H9 (cell line): Measurements from ENCODE around the gene LDLRAD4. TPM values are rescaled to one million over a fixed set of nuclear protein-coding genes. Genes with fewer than 3 reads are reported as not detected.

Experiments
- DNase-seq: peaks from one replicate; pipeline ENCODE4 v3.0.0-alpha.2; 2017
- H2AFZ ChIP-seq: one replicate; pipeline ENCODE4 v1.6.1; 2013; ENCODE audit warnings: mild to moderate bottlenecking, low read length, control low read depth, moderate library complexity
- H2AK5ac ChIP-seq: 2 replicates; pipeline ENCODE4 v1.6.1; 2013; ENCODE audit warnings: low read length, control low read depth, mixed read lengths; ENCODE audit not compliant: insufficient read length
- H2BK120ac ChIP-seq: one replicate; pipeline ENCODE4 v1.6.1; 2013; ENCODE audit warnings: low read depth, mild to moderate bottlenecking, low read length, control low read depth, inconsistent platforms; ENCODE audit not compliant: poor library complexity, severe bottlenecking
- H2BK12ac ChIP-seq: 2 replicates; pipeline ENCODE4 v1.6.1; 2013; ENCODE audit warnings: low read length, control low read depth, mixed read lengths, low read depth; ENCODE audit not compliant: insufficient read length
- H2BK15ac ChIP-seq: 2 replicates; pipeline ENCODE4 v1.6.1; 2013; ENCODE audit warnings: low read depth, low read length, control low read depth
- H2BK20ac ChIP-seq: one replicate; pipeline ENCODE4 v1.6.1; 2013; ENCODE audit warnings: low read depth, mild to moderate bottlenecking, low read length, control low read depth, inconsistent platforms; ENCODE audit not compliant: poor library complexity, severe bottlenecking
- H2BK5ac ChIP-seq: 2 replicates; pipeline ENCODE4 v1.6.1; 2013; ENCODE audit warnings: low read length, control low read depth, mixed read lengths; ENCODE audit not compliant: insufficient read length
- H3K14ac ChIP-seq: 2 replicates; pipeline ENCODE4 v1.6.1; 2013; ENCODE audit warnings: low read length, control low read depth; ENCODE audit not compliant: insufficient read depth
- H3K18ac ChIP-seq: 2 replicates; pipeline ENCODE4 v1.6.1; 2013; ENCODE audit warnings: low read depth, mild to moderate bottlenecking, mixed read lengths, low read length, control low read depth; ENCODE audit not compliant: insufficient read length
- H3K23ac ChIP-seq: 2 replicates; pipeline ENCODE4 v1.6.1; 2013; ENCODE audit warnings: low read length, control low read depth, mixed read lengths, low read depth; ENCODE audit not compliant: insufficient read length
- H3K23me2 ChIP-seq: 2 replicates; pipeline ENCODE4 v1.6.1; 2013; ENCODE audit warnings: low read depth, mild to moderate bottlenecking, mixed read lengths, low read length, control low read depth; ENCODE audit not compliant: insufficient read length, poor library complexity, severe bottlenecking
- H3K27ac ChIP-seq: 2 replicates; pipeline ENCODE4 v1.5.1; 2013; ENCODE audit warnings: low read length, control low read depth, mixed read lengths, low read depth; ENCODE audit not compliant: insufficient read length
- H3K27me3 ChIP-seq: 2 replicates; pipeline ENCODE4 v1.6.1; 2013; ENCODE audit warnings: low read length, control low read depth, inconsistent platforms; ENCODE audit not compliant: insufficient read depth
- H3K4ac ChIP-seq: 2 replicates; pipeline ENCODE4 v1.6.1; 2013; ENCODE audit warnings: low read depth, mild to moderate bottlenecking, control low read depth, inconsistent platforms, low read length, moderate library complexity
- H3K4me1 ChIP-seq: 2 replicates; pipeline ENCODE4 v1.6.1; 2013; ENCODE audit warnings: low read length, control low read depth, inconsistent platforms; ENCODE audit not compliant: insufficient read depth
- H3K4me2 ChIP-seq: 2 replicates; pipeline ENCODE4 v1.6.1; 2013; ENCODE audit warnings: low read length, control low read depth, mixed read lengths; ENCODE audit not compliant: insufficient read length, insufficient read depth
- H3K56ac ChIP-seq: 2 replicates; pipeline ENCODE4 v1.6.1; 2013; ENCODE audit warnings: low read depth, mild to moderate bottlenecking, mixed read lengths, low read length, control low read depth; ENCODE audit not compliant: insufficient read length
- H3K79me1 ChIP-seq: 2 replicates; pipeline ENCODE4 v1.6.1; 2013; ENCODE audit warnings: low read depth, mild to moderate bottlenecking, moderate library complexity, low read length, control low read depth, inconsistent platforms; ENCODE audit not compliant: insufficient read depth, poor library complexity, severe bottlenecking
- H3K79me2 ChIP-seq: 2 replicates; pipeline ENCODE4 v1.6.1; 2013; ENCODE audit warnings: low read length, control low read depth, inconsistent platforms; ENCODE audit not compliant: insufficient read depth
- H3K9ac ChIP-seq: 2 replicates; pipeline ENCODE4 v1.6.1; 2013; ENCODE audit warnings: low read length, control low read depth, mixed read lengths; ENCODE audit not compliant: insufficient read length; ENCODE audit errors: extremely low read depth
- H3K9me3 ChIP-seq: one replicate; pipeline ENCODE4 v1.6.1; 2013; ENCODE audit warnings: low read depth, low read length, inconsistent platforms; ENCODE audit not compliant: control insufficient read depth
- H3T11ph ChIP-seq: one replicate; pipeline ENCODE4 v1.6.1; 2013; ENCODE audit warnings: mild to moderate bottlenecking, low read length, control low read depth, inconsistent platforms
- H4K20me1 ChIP-seq: one replicate; pipeline ENCODE4 v1.6.1; 2013; ENCODE audit not compliant: control insufficient read depth, insufficient read length, insufficient read depth
- H4K5ac ChIP-seq: 2 replicates; pipeline ENCODE4 v1.6.1; 2013; ENCODE audit warnings: low read depth, mild to moderate bottlenecking, mixed read lengths, low read length, control low read depth; ENCODE audit not compliant: insufficient read length
- H4K8ac ChIP-seq: replicated peaks from 2 replicates; pipeline ENCODE4 v1.6.1; 2013; ENCODE audit warnings: low read length, control low read depth, mixed read lengths, low read depth; ENCODE audit not compliant: insufficient read length
- H4K91ac ChIP-seq: 2 replicates; pipeline ENCODE4 v1.6.1; 2013; ENCODE audit warnings: low read depth, mild to moderate bottlenecking, moderate library complexity, mixed read lengths, low read length, control low read depth; ENCODE audit not compliant: insufficient read length
- H3K27ac Mint-ChIP-seq, 3 experiments: 2 replicates in 2 of 3; 3 replicates in 1 of 3; pipeline ENCODE4 v1.8.0; 2020 to 2021; ENCODE audit warnings: mixed read lengths in 3 of 3, mild to moderate bottlenecking in 1 of 3, moderate library complexity in 1 of 3
- H3K27me3 Mint-ChIP-seq: 2 replicates; pipeline ENCODE4 v1.8.0; 2021; ENCODE audit warnings: low read depth, mild to moderate bottlenecking, moderate library complexity, mixed read lengths
- H3K36me3 Mint-ChIP-seq, 3 experiments: 2 replicates in 2 of 3; 3 replicates in 1 of 3; pipeline ENCODE4 v1.8.0; 2020 to 2021; ENCODE audit warnings: low read depth in 3 of 3, mixed read lengths in 3 of 3; ENCODE audit not compliant: insufficient read depth in 1 of 3
- H3K4me1 Mint-ChIP-seq, 2 experiments: 2 replicates each; pipeline ENCODE4 v1.8.0; 2020; ENCODE audit warnings: mixed read lengths in 2 of 2
- H3K4me3 Mint-ChIP-seq, 2 experiments: 2 replicates in 1 of 2; 3 replicates in 1 of 2; pipeline ENCODE4 v1.8.0; 2020 to 2021; ENCODE audit warnings: mild to moderate bottlenecking in 2 of 2, mixed read lengths in 2 of 2, moderate library complexity in 1 of 2
- H3K9me3 Mint-ChIP-seq, 2 experiments: 2 replicates in 1 of 2; 3 replicates in 1 of 2; pipeline ENCODE4 v1.8.0; 2020; ENCODE audit warnings: mild to moderate bottlenecking in 2 of 2, mixed read lengths in 2 of 2, moderate library complexity in 1 of 2
- WGBS: extraction: QIAGEN DNeasy Blood & Tissue Kit; methylation state at CpG from one replicate; pipeline ENCODE4 v1.1.7; 2013; ENCODE audit warnings: missing lambda C conversion rate, low lambda C conversion rate, mixed read lengths; ENCODE audit not compliant: insufficient read length; ENCODE audit errors: extremely low coverage; 5-methylcytosine and 5-hydroxymethylcytosine counted together
- total RNA-seq: library from RNA; stranded (reverse); gene quantifications from 2 replicates; pipeline ENCODE4 v1.2.1, GENCODE V29; 2021
- TF ChIP-seq, protein P1 (sequence below): fragments of 200-600 bp; sonication (generic); conservative IDR thresholded peaks from 3 replicates; pipeline ENCODE4 v1.8.0; 2021; ENCODE audit warnings: antibody characterized with exemption, mild to moderate bottlenecking

The LDLRAD4 gene
- total RNA-seq, 1 experiment from 2014 or later: 3.9 TPM

DNA sequence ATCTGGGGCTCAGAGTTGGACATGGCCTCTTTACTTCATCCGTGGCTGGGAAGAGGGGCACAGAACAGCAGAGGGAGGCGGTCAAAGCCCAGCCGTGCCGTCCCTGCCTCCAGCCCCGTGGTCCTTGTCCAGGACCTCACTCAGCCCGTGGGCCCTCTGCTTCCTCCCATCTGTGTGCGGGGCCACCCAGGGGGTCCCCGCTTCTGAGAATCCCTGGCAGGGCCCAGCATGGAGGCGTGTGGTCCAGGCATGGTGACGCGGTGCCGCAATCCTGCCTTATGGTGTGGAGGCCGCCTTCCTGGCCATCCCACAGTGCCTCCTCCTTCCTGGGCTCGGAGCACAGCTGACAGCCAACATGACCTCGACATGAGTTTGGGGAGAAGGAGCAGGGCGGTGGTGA is 275.2 kb downstream of the LDLRAD4 start:
- H2BK5ac ChIP-seq: no peak overlapping the region
- no peak overlapping the region for H3K18ac ChIP-seq
- H2BK15ac ChIP-seq: no peak overlapping the region; the same call in 1 of the 2 replicates
- H3K27ac Mint-ChIP-seq: no peak overlapping the region
- H4K5ac ChIP-seq: no peak overlapping the region
- no peaks in the 10 kb centered on the region for H4K20me1 ChIP-seq
- DNase-seq: no peak
- no peak overlapping the region for H3K4me3 Mint-ChIP-seq
- H3K4me1 ChIP-seq: no peaks in the 10 kb centered on the region
- peaks cover 6% of the 10 kb centered on the region for H3K27me3 Mint-ChIP-seq
- H2AFZ ChIP-seq: no peak overlapping the region
- H2BK12ac ChIP-seq: no peak overlapping the region
- H2BK120ac ChIP-seq: no peak overlapping the region
- no CpG with 5 or more reads among the region's 16 CpGs for WGBS
- no peak overlapping the region for H4K91ac ChIP-seq
- no peaks in the 10 kb centered on the region for H3K23me2 ChIP-seq
- no peak overlapping the region for H3K9ac ChIP-seq
- H3T11ph ChIP-seq: no peak overlapping the region
- H3K23ac ChIP-seq: no peak overlapping the region
- H3K4me1 Mint-ChIP-seq: peaks cover 12 to 14% of the 10 kb centered on the region in 2 experiments; a peak in 3 of 4 replicates
- H3K79me2 ChIP-seq: no peaks in the 10 kb centered on the region
- no peak overlapping the region for H4K8ac ChIP-seq
- no peak overlapping the region for H3K4me2 ChIP-seq
- no peak overlapping the region for H3K4ac ChIP-seq
- H3K27ac ChIP-seq: no peak overlapping the region
- no peak overlapping the region for H3K56ac ChIP-seq
- no peak overlapping the region for H2AK5ac ChIP-seq
- H3K36me3 Mint-ChIP-seq: peaks cover 5 to 8% (median 7%) of the 10 kb centered on the region in 3 experiments; a peak in 6 of 7 replicates
- H3K27me3 ChIP-seq: no peaks in the 10 kb centered on the region
- TF ChIP-seq, protein P1, sequence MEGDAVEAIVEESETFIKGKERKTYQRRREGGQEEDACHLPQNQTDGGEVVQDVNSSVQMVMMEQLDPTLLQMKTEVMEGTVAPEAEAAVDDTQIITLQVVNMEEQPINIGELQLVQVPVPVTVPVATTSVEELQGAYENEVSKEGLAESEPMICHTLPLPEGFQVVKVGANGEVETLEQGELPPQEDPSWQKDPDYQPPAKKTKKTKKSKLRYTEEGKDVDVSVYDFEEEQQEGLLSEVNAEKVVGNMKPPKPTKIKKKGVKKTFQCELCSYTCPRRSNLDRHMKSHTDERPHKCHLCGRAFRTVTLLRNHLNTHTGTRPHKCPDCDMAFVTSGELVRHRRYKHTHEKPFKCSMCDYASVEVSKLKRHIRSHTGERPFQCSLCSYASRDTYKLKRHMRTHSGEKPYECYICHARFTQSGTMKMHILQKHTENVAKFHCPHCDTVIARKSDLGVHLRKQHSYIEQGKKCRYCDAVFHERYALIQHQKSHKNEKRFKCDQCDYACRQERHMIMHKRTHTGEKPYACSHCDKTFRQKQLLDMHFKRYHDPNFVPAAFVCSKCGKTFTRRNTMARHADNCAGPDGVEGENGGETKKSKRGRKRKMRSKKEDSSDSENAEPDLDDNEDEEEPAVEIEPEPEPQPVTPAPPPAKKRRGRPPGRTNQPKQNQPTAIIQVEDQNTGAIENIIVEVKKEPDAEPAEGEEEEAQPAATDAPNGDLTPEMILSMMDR: no peak
- H2BK20ac ChIP-seq: no peak overlapping the region
- peaks cover 3% of the 10 kb centered on the region for H3K9me3 ChIP-seq
- H3K9me3 Mint-ChIP-seq: peaks cover 7% of the 10 kb centered on the region in 2 experiments
- no peak overlapping the region for H3K14ac ChIP-seq
- H3K79me1 ChIP-seq: no peaks in the 10 kb centered on the region
